ENCODE data around the gene AGAP1. TPM values are rescaled to one million over a fixed set of nuclear protein-coding genes. Genes with fewer than 3 reads are reported as not detected.

AGAP1 gene
- total and polyA plus RNA-seq, 2 donors from 2014 or later = 8.1 to 44.5 TPM

- Histone ChIP-seq H3K27me3 (ENCODE audit: control insufficient read depth, insufficient read depth, low read length) (no peaks in the 10 kb centered on the region), H3K9ac (ENCODE audit: low read length in 3 of 3) (no peak overlapping the region), H3K9me3 (ENCODE audit: control insufficient read depth in 2 of 3, insufficient read depth in 1 of 3, low read length in 3 of 3) (no peaks in the 10 kb centered on the region), H3K4me3 (ENCODE audit: low read length in 3 of 3) (no peak overlapping the region), H3K36me3 (ENCODE audit: control insufficient read depth in 2 of 3, insufficient read depth in 3 of 3, low read length in 3 of 3) (peaks cover 0 to 2% (median 0%) of the 10 kb centered on the region in 3 donors), H3K4me1 (ENCODE audit: control insufficient read depth in 2 of 3, insufficient read depth in 2 of 3, low read depth in 1 of 3, low read length in 3 of 3) (peaks cover 0 to 4% (median 0%) of the 10 kb centered on the region in 3 donors), H3K27ac (ENCODE audit: low read depth in 2 of 2, low read length in 2 of 2) (no peak overlapping the region)
- no peak for DNase-seq
- intact Hi-C loops (cut with DNase I) = no loop called here
- no peak for TF ChIP-seq CTCF (IDR thresholded peaks at IDR 0.05; ENCODE audit: borderline replicate concordance, extremely low read depth, insufficient read depth)
- no peak for FAIRE-seq
Measured at GRCh38 chr2:235859651-235860050, 365.8 kb downstream of the AGAP1 start.

GRCh38 chr2:235860111-235860510 is 366.3 kb downstream of the AGAP1 start:
- FAIRE-seq (no peak), DNase-seq (no peak)
- no peak for TF ChIP-seq CTCF (IDR thresholded peaks at IDR 0.05; ENCODE audit: borderline replicate concordance, extremely low read depth, insufficient read depth)
- H3K9ac ChIP-seq (ENCODE audit: low read length in 3 of 3) = no peak overlapping the region
- H3K27me3 ChIP-seq (ENCODE audit: control insufficient read depth, insufficient read depth, low read length) = no peaks in the 10 kb centered on the region
- H3K4me3 ChIP-seq (ENCODE audit: low read length in 3 of 3) = no peak overlapping the region
- intact Hi-C loops (cut with DNase I) = no loop called here
- H3K36me3 ChIP-seq (ENCODE audit: control insufficient read depth in 2 of 3, insufficient read depth in 3 of 3, low read length in 3 of 3) = peaks cover 0 to 2% (median 0%) of the 10 kb centered on the region in 3 donors
- H3K9me3 ChIP-seq (ENCODE audit: control insufficient read depth in 2 of 3, insufficient read depth in 1 of 3, low read length in 3 of 3) = no peaks in the 10 kb centered on the region
- no peak overlapping the region for H3K27ac ChIP-seq (ENCODE audit: low read depth in 2 of 2, low read length in 2 of 2)
- peaks cover 0 to 4% (median 0%) of the 10 kb centered on the region in 3 donors for H3K4me1 ChIP-seq (ENCODE audit: control insufficient read depth in 2 of 3, insufficient read depth in 2 of 3, low read depth in 1 of 3, low read length in 3 of 3)

- DNase-seq (no peak), FAIRE-seq (no peak)
- Histone ChIP-seq H3K4me1 (ENCODE audit: control insufficient read depth in 2 of 3, insufficient read depth in 2 of 3, low read depth in 1 of 3, low read length in 3 of 3) (peaks cover 0 to 4% (median 0%) of the 10 kb centered on the region in 3 donors), H3K9me3 (ENCODE audit: control insufficient read depth in 2 of 3, insufficient read depth in 1 of 3, low read length in 3 of 3) (no peaks in the 10 kb centered on the region), H3K36me3 (ENCODE audit: control insufficient read depth in 2 of 3, insufficient read depth in 3 of 3, low read length in 3 of 3) (peaks cover 0 to 2% (median 0%) of the 10 kb centered on the region in 3 donors), H3K27me3 (ENCODE audit: control insufficient read depth, insufficient read depth, low read length) (no peaks in the 10 kb centered on the region), H3K27ac (ENCODE audit: low read depth in 2 of 2, low read length in 2 of 2) (no peak overlapping the region), H3K9ac (ENCODE audit: low read length in 3 of 3) (no peak overlapping the region), H3K4me3 (ENCODE audit: low read length in 3 of 3) (no peak overlapping the region)
- TF ChIP-seq CTCF (IDR thresholded peaks at IDR 0.05; ENCODE audit: borderline replicate concordance, extremely low read depth, insufficient read depth) = no peak
- intact Hi-C loops (cut with DNase I) = no loop called here
Measured at GRCh38 chr2:235860871-235861270, 367.0 kb downstream of the AGAP1 start.

- DNase-seq = no peak
- intact Hi-C loops (cut with DNase I) = no loop called here
- H3K9me3 ChIP-seq (ENCODE audit: control insufficient read depth in 2 of 3, insufficient read depth in 1 of 3, low read length in 3 of 3) = no peaks in the 10 kb centered on the region
- TF ChIP-seq CTCF (IDR thresholded peaks at IDR 0.05; ENCODE audit: borderline replicate concordance, extremely low read depth, insufficient read depth) = no peak
- peaks cover 0 to 2% (median 0%) of the 10 kb centered on the region in 3 donors for H3K36me3 ChIP-seq (ENCODE audit: control insufficient read depth in 2 of 3, insufficient read depth in 3 of 3, low read length in 3 of 3)
- H3K27me3 ChIP-seq (ENCODE audit: control insufficient read depth, insufficient read depth, low read length) = no peaks in the 10 kb centered on the region
- FAIRE-seq = no peak
- no peak overlapping the region for H3K27ac ChIP-seq (ENCODE audit: low read depth in 2 of 2, low read length in 2 of 2)
- H3K4me3 ChIP-seq (ENCODE audit: low read length in 3 of 3) = no peak overlapping the region
- H3K9ac ChIP-seq (ENCODE audit: low read length in 3 of 3) = no peak overlapping the region
- H3K4me1 ChIP-seq (ENCODE audit: control insufficient read depth in 2 of 3, insufficient read depth in 2 of 3, low read depth in 1 of 3, low read length in 3 of 3) = peaks cover 0 to 4% (median 0%) of the 10 kb centered on the region in 3 donors
Measured at GRCh38 chr2:235861383-235861782, 367.5 kb downstream of the AGAP1 start.

Data from kidney (tissue), 14 donors.